Measurements from ENCODE around the gene FARS2.
"Not testable (repeated sequence)": the region's sequence is repeated elsewhere in the genome, so short reads cannot be mapped to it uniquely, and the experiment has no call there.

The FARS2 gene

DNA sequence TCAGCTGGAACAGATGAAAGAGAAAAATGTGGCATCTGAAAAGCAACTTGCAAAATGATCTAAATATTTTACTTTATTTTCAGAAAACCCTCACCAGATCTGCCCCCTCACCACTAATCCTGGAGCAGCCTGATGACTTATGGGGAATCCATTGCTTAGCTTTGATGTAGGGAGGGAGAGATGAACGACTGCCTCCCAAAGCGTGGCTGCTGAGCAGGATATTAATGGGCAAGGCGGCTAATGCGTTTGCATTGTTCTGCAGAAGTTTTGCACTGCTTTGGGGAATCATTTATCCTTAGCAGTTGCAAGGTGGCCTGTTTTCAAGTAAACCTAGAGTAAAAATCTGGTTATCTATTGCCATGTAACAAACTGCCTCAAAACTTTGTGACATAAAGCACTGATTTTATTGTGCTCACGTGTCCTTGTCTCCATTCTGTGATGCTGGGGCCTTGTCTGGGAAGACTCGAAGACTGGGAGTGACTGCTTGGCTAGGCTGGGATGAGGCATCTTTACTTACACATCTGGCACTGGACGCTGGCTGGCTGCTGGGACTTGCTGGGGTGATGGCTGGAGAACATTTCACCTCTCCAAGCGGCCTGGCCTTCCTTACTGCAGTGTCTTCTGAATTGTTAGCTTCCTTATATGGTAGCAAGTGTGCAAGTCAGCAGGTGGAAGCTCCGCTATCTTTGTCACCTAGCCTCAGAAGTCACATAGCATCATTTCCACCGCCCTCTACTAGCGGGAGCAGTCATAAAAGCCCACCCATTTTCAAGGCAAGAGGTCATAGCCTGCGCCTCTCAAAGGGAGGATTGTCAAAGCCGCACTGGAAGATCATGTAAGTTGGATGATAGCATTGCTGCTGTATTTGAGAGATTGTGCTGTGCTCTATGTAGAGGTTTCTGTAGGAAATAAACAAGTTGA lies 432.2 kb downstream of the FARS2 start:
- no peak for DNase-seq (ENCODE audit: low read depth in 2 of 2)

DNA sequence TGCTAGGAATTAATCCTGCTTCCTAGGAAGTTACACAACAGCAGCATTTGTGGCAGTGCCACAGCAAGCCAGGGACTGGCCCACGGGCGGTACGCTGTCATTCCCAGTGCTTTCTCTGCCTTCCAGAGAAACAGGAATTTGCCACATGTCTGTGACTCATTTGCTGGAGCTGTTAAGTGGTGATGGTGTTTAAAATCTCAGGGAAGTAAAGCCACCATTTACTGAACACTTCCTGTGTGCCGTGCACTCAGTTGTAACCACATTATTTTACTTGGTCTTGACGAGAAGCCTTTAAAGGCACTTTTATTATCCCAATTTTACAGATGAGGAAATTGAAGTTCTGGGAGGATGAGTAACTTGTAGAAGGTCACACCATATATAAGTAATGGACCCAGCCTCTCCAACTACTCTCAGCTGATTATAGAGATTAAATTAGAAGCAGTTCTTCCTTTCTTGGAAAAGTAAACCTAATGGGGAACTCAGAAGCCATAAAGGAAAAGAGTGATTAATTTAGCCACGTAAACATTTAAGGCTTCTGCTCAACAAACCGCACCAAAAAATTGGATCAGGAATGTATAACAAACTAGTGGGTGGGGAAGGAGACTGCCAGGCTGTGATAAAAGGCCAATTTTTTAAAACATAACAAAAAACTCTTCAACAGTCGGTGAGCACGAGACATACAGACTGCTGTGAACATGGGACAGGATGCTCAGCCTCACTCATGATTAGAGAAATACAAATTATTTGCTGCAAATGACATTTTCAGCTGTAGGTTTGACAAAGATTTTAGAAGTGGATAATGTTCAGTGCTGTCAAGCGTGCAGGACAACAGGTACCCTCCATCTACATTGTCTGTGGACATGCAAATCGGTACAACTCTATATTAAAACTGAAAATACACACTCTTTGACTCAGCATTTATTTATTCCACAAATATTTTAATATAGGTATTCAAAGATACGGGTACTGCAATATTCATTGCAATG lies 434.2 kb downstream of the FARS2 start:
- no peak for DNase-seq (ENCODE audit: low read depth in 2 of 2)

DNA sequence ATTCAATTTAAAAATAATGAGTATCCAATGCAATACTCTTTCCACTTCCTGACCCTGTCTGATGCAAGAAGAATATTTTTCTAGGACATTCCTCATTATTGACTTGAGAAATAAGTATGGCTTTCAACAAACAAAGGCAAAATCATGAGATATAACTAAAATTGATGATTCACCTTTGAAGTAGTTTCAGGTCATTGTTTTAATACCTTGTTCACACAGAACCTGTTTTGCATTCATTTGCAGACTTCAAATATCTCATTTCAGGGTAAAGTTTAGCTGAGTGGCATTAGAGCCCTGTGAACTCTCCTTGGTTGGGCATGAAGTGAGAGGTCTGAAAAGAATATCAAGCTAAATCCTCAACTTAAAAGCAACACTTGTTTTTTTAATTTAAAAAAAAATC lies 436.2 kb downstream of the FARS2 start:
- DNase-seq (ENCODE audit: low read depth in 2 of 2): no peak

DNA sequence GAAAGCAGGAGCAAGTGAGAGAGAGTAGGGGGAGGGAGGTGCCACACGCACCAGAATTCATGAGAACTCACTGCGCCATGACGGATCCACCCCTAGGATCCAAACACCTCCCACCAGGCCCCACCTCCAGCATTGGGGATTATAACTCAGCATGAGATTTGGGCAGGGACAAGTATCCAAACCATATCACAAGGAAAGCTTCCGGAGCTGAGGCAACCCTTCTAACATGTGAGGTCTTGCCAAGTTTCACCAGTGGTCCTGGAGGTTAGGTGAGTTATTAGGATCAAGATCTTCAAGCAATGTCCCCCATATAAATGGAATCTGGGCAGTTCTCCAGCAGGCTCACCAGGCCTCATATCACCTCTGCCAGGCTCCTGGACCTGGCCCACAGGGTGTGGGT lies 437.0 kb downstream of the FARS2 start:
- no peak for DNase-seq (ENCODE audit: low read depth in 2 of 2)

DNA sequence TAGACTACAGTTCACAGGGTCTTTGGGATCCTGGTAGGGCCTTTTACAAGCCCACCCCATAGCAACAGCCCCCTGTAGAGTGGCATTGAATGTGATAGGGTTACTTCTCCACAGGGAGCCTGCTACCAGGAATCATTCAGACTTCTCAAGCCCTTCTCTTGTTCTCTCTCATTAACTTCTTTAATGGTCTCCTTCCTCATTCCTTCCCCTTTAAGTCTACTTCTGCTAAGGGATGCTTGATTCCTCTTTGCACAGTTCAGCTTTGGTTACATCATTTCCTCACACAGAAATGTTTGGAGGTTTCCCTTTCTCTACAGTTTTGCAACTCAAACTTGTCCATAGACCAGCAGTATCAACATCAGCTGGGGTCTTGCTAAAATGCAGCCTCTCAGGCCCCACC lies 437.8 kb downstream of the FARS2 start:
- not testable (repeated sequence) for DNase-seq (ENCODE audit: low read depth in 2 of 2)

DNA sequence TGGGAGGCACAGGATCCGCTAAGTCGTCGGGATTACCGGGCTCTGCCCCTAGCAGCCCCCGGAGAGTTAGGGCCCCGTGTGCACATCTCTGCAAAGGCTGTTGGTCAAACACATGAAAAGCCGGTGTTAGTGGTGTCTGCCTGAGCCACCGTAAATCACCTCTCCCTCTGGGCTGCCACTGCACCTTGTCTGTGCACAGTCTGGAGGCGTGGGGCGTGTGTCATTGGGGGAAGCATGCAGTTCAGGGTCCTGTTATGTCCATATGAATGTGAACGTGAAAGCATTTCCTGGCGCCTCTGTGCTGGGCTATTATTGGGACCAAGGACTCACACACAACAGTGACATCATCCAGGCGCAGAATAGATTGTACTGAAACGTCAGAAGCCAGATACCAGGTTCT lies 439.9 kb downstream of the FARS2 start:
- DNase-seq (ENCODE audit: low read depth in 2 of 2): no peak

DNA sequence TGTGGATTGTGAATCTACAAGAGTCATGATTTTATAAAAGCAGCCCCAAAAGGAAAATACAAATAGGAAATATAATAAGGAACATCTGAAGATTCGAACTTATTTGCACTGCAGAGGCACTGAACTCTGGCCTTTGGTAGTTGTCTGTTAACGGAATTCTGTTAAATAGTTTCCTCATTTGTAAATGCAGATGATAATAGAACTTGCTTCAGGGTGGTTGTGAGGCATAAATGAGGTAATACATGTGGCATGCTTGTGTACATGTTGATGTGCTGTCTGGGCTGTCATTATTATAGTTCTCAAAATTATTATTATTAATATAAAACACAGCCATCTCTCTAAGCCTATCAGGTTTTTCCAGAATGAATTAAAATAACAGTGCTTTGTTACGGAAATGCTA lies 443.4 kb downstream of the FARS2 start:
- DNase-seq (ENCODE audit: low read depth in 2 of 2): no peak

DNA sequence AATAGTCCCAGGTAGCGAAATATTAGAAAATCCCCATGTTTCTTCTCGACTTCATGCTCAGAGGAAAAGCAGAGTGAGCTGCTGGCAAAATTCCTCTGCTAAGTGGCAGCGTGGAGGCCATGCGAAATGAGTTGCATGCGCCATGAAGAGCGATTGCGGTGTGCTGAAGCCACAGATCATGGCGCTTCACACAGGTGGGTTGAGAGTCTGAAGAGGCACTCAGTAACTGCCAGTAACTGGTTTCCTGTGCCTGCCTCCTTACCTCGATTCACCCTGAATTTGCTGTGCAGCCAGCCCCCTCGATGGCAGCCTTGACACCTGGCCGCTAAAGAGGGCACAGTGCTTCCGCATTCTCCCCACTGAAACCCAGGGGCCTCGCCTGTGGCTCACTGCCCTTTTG lies 443.9 kb downstream of the FARS2 start:
- no peak for DNase-seq (ENCODE audit: low read depth in 2 of 2)

DNA sequence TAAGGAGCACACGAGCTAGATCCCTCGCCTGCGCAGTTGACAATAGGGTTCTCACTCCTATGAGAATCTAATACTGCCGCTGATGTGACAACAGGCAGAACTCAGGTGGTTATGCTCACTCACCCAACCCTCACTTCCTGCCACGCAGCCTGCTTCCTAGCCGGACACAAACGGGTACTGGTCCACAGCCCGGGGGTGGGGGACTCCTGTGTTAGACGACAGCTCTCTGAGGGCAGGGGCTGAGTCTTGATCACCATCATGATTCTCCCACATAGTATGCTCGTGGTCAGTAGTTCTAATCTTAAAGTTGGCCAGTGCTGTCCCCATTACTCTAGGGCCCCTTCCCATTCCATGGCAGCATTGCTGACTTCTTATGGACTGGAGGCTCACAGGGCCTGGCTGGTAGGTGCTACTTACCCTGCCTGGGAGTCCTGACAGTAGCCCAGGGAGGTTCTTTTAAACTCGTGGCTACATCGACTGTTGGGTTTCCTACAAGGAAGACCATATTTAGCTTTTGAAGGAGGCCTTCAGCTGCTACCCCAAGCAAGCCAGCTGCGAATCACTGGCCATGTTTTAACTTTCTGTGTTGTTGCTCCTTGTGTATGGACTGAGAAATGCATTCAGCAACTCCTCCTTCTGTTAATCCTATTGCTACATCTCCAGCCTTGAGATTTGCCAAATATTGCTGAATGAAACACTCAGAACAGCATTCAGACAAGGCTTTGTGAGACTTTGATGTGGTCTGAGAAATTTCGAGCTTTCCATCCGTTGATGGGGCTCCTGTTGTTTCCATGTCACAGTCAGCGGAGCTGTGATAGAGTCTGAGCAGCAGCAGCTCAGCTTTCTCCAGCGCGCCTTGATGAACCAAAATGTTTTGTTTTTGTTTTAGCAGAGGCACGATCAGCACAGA lies 445.1 kb downstream of the FARS2 start:
- no peak for DNase-seq (ENCODE audit: low read depth in 2 of 2)

DNA sequence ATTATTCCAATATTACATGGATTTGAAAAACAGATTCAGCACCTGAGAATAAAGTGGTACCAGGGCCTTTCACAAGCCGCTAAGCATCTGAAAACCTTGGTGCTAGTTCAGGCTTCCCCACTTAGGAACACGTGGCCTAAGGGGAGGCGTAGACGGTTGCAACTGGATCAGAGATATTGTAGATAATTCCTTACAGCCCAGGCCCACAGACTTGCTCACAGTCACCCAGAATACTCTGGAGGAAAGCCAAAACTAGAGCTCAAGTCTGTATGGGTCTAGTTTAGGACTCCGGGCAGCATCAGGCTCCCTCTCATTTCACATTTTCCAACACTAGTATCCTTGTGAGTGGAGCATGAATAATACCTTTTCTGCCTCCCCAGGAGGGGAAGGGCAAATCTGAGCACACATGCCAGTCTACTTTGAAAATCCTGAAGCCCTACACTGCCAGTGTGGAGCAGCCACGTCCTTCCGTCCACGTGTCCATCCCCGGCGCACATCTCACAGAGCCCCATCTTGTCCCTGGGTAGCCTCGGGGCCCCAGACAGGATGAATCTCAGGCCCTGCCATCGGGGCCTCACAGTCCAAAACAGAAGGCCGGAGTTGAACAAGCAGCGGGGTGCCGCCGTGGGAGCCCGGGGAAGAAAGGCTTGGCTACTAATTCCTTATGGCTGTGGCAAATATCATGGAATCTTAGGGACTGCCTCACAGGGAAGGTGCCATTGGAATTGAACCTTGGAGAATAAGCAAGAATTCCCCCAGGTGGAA lies 446.1 kb downstream of the FARS2 start:
- no peak for DNase-seq (ENCODE audit: low read depth in 2 of 2)

DNA sequence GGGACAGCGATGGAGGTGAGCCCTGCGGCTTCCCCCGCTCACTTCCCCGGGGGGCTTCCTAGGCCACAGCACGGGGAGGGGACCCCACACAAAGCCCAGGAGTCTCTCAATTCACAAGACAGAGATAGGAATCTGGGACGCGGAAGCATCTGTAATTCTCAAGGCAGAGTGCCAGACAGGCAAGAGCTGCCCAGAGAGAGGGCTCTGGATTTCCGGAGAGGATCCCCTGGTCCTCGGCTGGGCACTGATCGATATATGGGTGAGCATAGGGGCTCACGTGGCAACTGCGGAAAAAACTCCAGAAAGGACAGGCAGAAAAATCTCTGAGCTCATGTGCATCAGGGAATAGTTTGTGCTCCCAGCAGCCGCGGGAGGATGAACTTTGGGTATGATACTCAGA lies 449.2 kb downstream of the FARS2 start:
- no peak for DNase-seq (ENCODE audit: low read depth in 2 of 2)

DNA sequence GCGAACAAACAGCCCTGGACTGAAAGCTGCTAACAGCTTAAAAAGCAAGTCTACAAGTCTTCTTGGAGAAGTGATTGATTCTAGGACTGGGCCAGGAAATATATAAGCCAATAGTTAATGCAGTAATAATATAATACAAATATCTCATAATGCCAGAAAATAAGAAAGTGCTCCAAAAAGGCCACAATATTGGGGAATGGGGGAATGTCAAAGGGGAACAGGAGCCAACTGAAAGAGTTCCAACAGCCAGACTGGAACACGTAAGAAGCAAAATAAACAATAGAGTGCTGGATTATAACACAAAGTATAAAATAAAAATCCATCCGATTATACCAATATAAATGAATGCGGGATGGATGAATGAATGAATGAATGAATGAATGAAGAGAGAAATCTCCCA lies 449.6 kb downstream of the FARS2 start:
- DNase-seq (ENCODE audit: low read depth in 2 of 2): no peak

DNA sequence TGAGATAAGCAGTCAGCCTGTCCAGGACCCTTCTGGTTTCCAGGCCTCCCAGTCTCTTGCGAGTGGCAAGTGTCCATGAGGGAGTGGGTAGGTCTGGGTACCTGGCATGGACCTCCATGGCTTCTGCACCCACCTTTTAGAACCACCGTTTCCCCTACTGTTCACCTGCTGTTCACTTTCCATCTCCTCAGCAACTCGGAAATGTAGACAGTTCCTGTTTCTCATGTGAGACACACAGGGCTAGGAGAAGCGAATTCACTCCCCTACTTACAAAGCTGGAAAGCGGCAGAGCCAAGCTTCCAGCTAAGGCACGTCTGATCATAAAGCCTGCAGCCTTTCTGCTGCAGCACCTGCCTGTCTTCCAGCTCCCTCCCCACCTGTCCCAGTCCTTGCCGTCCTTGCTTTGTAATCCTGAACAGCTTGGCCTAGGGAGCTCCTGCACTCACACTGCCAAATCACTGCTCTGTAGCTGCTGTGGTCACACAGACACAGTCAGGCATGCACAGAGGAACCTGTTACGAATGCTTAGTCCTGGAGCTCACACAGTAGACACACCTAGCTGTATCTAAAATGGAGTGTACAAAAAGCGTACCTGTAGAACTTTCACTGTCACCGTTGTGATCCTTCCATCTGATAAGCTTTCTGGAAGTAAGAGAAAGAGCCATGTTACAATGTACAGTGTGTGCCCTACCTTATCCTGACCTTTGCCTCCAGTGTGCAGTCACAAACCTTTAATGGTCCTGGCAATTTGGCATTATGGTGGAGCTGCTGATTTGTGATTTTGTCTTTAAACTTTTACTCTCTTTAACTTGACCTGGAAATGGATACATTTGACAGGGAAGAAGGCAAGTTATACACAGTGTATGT lies 451.3 kb downstream of the FARS2 start:
- no peak for DNase-seq (ENCODE audit: low read depth in 2 of 2)

DNA sequence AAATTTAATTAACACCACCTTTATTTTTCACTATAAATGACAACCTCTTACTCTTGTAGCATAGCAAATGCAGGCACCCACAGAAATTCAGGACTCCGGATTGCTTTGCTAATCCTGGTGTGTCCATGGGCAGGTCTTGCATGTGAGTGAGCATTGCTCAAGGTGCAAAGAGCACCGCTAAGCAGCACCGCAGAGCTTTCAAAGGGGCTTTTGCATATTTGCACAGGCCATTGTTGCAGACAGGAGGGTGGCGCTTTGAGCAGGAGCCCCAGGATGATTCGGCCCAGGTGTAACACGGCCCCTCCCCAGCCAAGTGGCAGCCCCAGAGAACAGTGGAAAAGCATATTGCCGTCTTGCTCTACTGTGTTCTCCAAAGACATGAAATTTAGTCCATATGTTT lies 452.2 kb downstream of the FARS2 start:
- no peak for DNase-seq (ENCODE audit: low read depth in 2 of 2)

DNA sequence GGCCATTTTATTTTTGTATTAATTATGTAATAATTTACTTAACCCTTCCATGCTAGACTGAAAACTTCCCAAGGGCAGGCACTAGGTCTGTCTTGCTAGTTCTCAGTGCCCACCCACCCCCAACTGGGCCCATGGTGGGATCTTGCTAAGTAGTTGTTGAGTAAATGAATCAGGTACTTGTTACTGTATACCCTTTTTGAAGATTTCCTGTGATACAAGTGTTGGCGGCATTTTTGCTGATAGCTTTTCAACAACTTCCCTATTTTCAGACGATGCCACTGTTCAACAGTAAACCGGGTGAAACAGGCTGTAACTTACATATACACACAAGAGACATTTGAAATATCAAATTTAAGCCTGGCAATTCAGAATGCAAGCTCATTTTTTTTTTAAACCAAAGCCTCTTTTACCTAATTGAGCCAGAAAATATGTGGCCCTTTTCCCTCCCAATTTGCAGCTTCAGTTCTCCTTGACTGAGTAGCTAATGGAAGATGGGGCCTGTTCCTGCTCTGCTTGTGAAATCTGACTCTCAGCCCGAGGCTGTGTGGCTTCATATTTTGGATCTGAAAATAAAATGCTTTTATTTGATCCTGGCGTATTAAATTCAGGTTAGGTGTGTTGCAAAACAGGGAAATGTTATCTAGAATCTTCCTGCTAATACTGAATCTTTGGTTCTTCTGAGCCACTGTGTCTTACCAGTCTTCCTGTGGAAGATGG lies 457.1 kb downstream of the FARS2 start:
- no peak for DNase-seq (ENCODE audit: low read depth in 2 of 2)

DNA sequence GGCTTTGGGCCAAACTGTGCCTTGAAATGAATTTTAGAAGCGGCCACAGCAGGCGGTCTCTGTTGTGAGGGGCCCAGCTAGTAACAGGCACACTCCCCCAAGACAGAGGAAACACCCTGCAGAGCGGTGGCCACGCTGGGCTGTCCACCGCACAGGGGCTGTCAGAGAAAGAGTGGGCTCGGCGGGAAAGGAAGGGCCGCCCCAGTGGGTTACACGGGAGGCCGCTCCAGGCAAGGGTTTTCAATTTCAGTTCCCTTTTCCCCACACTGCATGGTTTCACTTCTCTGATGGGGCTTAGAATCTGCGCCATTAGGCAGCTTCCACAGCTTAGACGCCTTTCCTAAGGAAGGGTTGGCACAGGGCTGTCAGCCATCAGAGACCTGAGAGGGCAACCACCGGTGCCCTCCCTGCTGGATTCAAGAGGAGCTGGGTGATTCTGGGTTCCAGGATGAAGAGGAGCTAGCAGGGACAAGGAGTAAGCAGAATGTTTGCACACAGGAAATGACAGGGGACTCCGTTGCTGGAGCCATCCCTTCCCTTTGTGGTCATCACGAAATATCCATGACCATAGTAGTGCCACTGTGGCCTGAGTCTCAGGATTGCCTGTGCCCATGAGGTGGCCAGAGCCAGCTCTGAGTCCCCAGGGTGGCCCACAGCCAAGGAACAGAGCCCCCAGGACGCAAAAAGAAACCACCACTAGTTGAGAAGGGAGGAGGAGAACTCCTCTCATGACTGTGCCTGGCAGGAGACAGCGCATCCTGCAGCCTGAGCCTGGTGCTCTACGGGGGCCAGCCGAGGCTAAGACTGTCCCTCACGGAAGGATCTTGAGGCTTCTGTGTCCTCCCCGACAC lies 462.8 kb downstream of the FARS2 start:
- no peak for DNase-seq (ENCODE audit: low read depth in 2 of 2)

DNA sequence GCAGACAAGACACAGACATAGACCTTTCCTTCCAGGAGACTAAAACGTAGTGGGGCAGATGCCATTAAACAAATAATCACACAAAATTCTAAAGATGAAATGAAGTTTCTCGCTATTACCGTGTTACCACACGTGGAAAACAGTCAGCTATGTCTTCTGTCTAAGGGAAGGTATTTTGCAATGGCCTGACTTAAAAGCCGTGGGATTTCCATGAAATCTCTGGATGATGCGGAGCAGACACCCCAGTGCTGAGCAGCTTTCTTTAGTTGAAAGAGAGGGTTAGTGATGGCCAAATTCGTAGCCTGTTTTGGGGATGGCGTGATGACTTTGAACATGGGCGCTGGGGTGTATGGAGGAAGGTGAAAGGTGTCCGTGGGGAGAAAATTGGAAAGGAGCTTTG lies 463.6 kb downstream of the FARS2 start:
- DNase-seq (ENCODE audit: low read depth in 2 of 2): no peak
